A549 treated with Mapracorat at 1 μM for 4 hours (cell line): Measurements from ENCODE around the gene TIMP1. TPM values are rescaled to one million over a fixed set of nuclear protein-coding genes. Genes with fewer than 3 reads are reported as not detected.

Experiments
- total RNA-seq: library from RNA; stranded (reverse); fragments of 200-300 nt; extraction: Qiagen RNA extraction; gene quantifications from 5 replicates; pipeline ENCODE4 v1.2.3, GENCODE V29; 2022

Gene TIMP1
- 257 to 280 TPM (median 264 TPM) in 5 replicates for total RNA-seq

DNA sequence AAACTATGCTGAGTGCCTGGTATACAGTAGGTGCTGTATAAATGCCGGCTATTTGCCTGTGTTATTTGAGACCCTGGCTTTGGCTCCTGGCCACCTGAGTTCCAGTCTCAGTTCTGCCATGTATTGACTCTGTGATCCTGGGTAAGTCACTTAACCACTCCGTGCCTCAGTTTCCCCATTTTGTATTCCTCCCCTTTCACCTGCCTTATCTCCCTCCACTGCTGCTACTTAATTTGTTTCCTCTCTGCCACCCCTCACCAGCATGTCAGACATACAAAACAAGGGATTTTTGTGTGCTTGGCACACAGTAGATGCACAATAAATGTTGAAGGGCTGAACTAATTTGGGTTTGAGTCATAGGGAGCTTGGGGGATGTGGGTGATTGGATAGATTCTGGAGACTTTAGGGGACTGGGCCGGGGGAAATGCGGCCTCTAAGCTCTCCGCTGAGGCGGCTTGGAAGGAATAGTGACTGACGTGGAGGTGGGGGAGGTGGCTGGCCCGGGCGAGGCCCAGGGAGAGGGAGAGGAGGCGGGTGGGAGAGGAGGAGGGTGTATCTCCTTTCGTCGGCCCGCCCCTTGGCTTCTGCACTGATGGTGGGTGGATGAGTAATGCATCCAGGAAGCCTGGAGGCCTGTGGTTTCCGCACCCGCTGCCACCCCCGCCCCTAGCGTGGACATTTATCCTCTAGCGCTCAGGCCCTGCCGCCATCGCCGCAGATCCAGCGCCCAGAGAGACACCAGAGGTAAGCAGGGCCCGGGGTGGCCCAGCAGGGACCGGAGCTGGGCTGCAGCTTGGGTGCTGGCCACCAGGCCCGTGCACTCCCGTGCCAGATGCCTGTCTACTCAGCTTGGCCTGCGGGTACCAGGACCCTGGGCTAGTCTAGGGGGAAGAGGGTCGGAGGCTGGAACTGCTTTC, at the start of gene TIMP1:
TSS of gene TIMP1 (plus strand) at position 706 of the 917 bp plus-strand sequence. CDS start 980 bp downstream, outside the sequence.

DNA sequence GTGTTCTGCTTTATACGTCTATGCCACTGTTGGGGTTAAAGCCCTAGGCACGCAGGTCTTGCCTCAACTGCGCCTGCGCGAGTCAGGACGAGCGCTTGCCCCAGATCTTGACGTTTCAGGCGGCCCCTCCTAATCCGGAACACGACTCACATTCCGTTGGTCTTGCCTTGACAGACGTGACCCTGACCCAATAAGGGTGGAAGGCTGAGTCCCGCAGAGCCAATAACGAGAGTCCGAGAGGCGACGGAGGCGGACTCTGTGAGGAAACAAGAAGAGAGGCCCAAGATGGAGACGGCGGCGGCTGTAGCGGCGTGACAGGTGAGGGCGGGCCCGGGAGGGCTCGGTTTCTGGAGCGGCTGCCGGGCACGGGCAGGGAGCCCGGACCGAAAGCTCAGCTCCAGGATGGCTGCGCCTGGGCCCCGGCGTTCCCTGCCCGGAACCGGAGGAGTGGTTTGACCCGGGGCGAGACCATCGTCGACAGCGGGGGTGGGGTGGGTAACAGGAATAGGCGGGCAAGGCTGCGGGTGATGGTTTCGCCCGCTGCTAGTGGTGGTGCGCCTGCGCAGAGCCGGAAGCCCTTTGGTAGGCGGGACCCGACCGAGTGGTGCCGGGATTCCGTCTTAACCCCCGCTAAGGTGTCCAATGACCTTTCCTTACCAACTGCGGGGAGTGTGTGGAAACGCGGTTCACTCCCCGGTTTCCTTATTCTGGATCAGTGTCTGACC, 21.1 kb upstream of the TIMP1 start, which contains the start of gene ARAF:
TSS of gene ARAF (plus strand) at position 272 of the 725 bp plus-strand sequence. CDS start 1,763 bp downstream, outside the sequence.

DNA sequence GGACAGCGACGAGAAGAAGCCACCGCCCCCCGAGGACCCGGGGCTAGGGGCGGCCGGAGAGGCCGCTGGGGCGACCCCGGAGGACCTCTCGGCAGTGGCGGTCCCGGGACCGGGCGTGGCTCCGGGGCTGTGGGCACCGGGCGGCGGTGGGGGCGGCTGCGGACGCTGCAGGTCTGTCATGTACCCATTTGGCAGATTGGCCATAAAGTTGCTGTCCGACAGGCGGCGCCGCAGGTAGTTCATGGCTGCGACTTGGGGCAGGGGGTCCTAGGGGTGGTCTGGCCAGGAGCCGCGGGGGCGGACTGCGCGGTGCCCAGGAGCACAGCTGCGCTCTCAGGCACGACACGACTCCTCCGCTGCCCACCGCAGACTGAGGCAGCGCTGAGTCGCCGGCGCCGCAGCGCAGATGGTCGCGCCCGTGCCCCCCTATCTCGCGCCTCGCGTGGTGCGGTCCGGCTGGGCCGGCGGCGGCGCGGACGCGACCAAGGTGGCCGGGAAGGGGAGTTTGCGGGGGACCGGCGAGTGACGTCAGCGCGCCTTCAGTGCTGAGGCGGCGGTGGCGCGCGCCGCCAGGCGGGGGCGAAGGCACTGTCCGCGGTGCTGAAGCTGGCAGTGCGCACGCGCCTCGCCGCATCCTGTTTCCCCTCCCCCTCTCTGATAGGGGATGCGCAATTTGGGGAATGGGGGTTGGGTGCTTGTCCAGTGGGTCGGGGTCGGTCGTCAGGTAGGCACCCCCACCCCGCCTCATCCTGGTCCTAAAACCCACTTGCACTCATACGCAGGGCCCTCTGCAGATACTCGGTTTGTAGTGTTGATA, 37.5 kb downstream of the TIMP1 start, which contains the start of gene SYN1:
TSS of gene SYN1 (minus strand) at position 372 of the 817 bp plus-strand sequence. CDS start at position 243, 129 bp downstream.

DNA sequence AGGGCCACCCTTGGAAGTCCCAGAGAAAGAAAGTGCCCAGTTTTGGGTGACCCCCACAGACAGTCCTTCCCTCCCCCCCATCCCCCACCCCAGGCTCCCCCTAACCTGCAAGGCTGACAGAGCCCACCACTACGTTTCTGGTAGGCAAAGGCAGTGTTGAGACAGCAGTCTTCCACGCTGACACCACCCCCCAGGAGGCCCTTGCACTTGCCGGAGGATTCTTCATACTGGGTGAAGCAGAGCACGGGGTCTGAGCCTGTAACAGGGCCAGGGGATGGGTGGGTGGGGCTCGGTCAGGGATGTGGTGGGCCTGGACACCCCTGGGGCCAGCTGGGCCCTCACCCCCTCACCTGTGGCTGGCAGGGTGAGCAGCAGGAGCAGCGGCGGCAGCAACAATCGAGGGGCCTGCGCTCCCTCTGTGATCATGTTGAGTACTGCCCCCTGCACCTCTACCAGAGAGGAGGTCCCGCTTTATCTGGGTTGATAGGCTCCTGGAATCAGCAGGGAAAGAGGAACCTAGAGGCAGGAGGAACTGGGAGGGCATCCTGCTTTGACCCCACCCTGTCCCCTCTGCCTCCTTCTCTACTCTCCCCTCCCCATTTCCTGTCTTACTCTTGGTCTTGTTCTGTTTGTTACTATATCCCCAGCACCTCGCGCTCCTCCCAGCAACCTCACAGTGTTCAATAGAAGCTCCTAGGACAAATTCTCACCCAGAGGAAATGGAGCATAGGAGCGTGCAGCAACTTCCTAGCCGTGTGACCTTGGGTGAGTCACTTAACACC, 47.4 kb downstream of the TIMP1 start, which contains the start of gene CFP:
TSS of gene CFP (minus strand) at position 512 of the 782 bp plus-strand sequence. CDS start at position 426, 86 bp downstream.

Other genes starting within 250 kb of the TIMP1 start
- gene ZNF157, start 211.9 kb upstream of the TIMP1 start, total RNA-seq: not detected in 5 replicates
- gene ZNF41, start 99.2 kb upstream of the TIMP1 start, total RNA-seq: 3.7 to 4.3 TPM (median 4.0 TPM) in 5 replicates
- 44.4 to 55.7 TPM (median 54.0 TPM) in 5 replicates for gene ARAF, start 21.2 kb upstream of the TIMP1 start, total RNA-seq
- 0.15 to 0.36 TPM (median 0.22 TPM) in 5 replicates for gene SYN1, start 37.4 kb downstream of the TIMP1 start, total RNA-seq
- gene CFP, start 47.5 kb downstream of the TIMP1 start, total RNA-seq: 0.17 to 1.2 TPM (median 0.75 TPM) in 5 replicates
- gene ELK1, start 68.1 kb downstream of the TIMP1 start, total RNA-seq: 29.4 to 38.8 TPM (median 37.6 TPM) in 5 replicates
- gene UXT, start 76.7 kb downstream of the TIMP1 start, total RNA-seq: 171 to 187 TPM (median 181 TPM) in 5 replicates